Keratinocyte (primary cell): ENCODE results near the gene ZNF598.

ENCODE experiments used
- EZH2 ChIP-seq: IDR thresholded peaks from one replicate; pipeline ENCODE4 v1.6.1; 2012; ENCODE audit warnings: inconsistent platforms, mild to moderate bottlenecking, low read length, moderate library complexity
- TF ChIP-seq, protein P1 (sequence below), 3 experiments: IDR thresholded peaks in 1 of 3; conservative IDR thresholded peaks in 1 of 3; optimal IDR thresholded peaks in 1 of 3; 2 replicates in 2 of 3; 3 replicates in 1 of 3; pipeline versions ENCODE3 to v1.5.1; 2011; ENCODE audit warnings: low read length in 3 of 3, mild to moderate bottlenecking in 3 of 3, moderate library complexity in 2 of 3, control low read depth in 1 of 3, inconsistent platforms in 1 of 3; ENCODE audit not compliant: insufficient read depth in 2 of 3; ENCODE audit errors: extremely low read depth in 1 of 3

DNA sequence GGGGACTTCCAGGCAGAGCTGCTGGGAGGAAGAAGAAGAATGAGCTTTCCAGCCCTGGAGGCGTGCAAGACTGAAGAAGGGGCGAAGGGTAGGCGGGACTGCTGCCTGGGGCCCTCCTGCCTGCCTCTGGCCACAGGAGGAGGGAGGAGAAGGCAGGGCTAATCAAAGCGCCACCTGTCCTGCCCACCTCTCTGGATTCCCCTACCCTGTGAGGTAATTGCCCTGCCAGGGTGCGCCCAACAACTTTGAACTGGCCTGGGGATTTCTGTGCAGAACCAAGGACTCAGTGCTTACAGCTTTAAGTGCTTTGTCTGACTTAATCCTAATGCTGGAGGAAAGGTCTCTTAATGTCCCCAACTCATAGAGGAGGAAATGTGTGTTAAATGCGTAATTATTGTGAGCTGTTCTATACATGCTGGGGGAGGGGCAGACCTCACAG lies 28.2 kb downstream of the ZNF598 start, which contains the start of gene NOXO1:
- TF ChIP-seq, protein P1, sequence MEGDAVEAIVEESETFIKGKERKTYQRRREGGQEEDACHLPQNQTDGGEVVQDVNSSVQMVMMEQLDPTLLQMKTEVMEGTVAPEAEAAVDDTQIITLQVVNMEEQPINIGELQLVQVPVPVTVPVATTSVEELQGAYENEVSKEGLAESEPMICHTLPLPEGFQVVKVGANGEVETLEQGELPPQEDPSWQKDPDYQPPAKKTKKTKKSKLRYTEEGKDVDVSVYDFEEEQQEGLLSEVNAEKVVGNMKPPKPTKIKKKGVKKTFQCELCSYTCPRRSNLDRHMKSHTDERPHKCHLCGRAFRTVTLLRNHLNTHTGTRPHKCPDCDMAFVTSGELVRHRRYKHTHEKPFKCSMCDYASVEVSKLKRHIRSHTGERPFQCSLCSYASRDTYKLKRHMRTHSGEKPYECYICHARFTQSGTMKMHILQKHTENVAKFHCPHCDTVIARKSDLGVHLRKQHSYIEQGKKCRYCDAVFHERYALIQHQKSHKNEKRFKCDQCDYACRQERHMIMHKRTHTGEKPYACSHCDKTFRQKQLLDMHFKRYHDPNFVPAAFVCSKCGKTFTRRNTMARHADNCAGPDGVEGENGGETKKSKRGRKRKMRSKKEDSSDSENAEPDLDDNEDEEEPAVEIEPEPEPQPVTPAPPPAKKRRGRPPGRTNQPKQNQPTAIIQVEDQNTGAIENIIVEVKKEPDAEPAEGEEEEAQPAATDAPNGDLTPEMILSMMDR (optimal IDR thresholded peaks at IDR 0.05 in 1 of 3, IDR thresholded peaks at IDR 0.05 in 1 of 3, conservative IDR thresholded peaks at IDR 0.05 in 1 of 3; ENCODE audit: extremely low read depth in 1 of 3, insufficient read depth in 2 of 3, low read length in 3 of 3) = peak in 1 of 3 experiments; percentile 8
- TF ChIP-seq EZH2 = no peak
